CD4-positive, alpha-beta T cell (primary cell): Measurements from ENCODE around the gene SELENBP1. TPM values are rescaled to one million over a fixed set of nuclear protein-coding genes. Genes with fewer than 3 reads are reported as not detected.

Experiments used
- ATAC-seq: fragments of 200-7000 bp; cut with Tn5 transposase; one replicate; pipeline ENCODE4 v1.10.0; 2022; ENCODE audit warnings: mild to moderate bottlenecking; ENCODE audit not compliant: poor library complexity
- CTCF ChIA-PET: fragments of 350-600 bp; sonication (Branson Sonifier 250); formaldehyde crosslinking; loops from one replicate; lab custom pipeline; 2021; ENCODE audit warnings: antibody characterized with exemption, inconsistent platforms; lab: Charles Lee
- POLR2A ChIA-PET: fragments of 350-600 bp; sonication (Branson Sonifier 250); formaldehyde crosslinking; loops from one replicate; lab custom pipeline; 2021; ENCODE audit warnings: antibody characterized with exemption, inconsistent platforms; lab: Charles Lee
- DNase-seq, 14 experiments: peaks; one replicate each; pipeline ENCODE4 v3.0.0-alpha.2; 2013 to 2020; ENCODE audit warnings: mixed read lengths in 2 of 14
- H3K27ac ChIP-seq, 2 donors: one replicate each; pipeline versions ENCODE4 v1.5.1 to v1.7.0; 2013; ENCODE audit warnings: low read length in 2 of 2, low read depth in 1 of 2, mild to moderate bottlenecking in 1 of 2
- H3K27me3 ChIP-seq, 2 experiments: 1 replicate in 1 of 2; 2 replicates in 1 of 2; pipeline versions ENCODE4 v1.6.1 to v1.7.0; 2013; ENCODE audit warnings: low read length in 2 of 2, control low read depth in 1 of 2, mild to moderate bottlenecking in 1 of 2, moderate library complexity in 1 of 2; ENCODE audit not compliant: insufficient read depth in 2 of 2, control insufficient read depth in 1 of 2
- H3K36me3 ChIP-seq: one replicate; pipeline ENCODE4 v1.6.1; 2013; ENCODE audit warnings: low read length, control low read depth; ENCODE audit not compliant: insufficient read depth
- H3K4me1 ChIP-seq: one replicate; pipeline ENCODE4 v1.6.1; 2013; ENCODE audit warnings: low read length, control low read depth; ENCODE audit not compliant: insufficient read depth
- H3K4me3 ChIP-seq: one replicate; pipeline ENCODE4 v1.5.1; 2013; ENCODE audit warnings: mild to moderate bottlenecking, low read length, moderate library complexity
- H3K9me3 ChIP-seq, 2 experiments: 1 replicate in 1 of 2; 2 replicates in 1 of 2; pipeline versions ENCODE4 v1.6.1 to v1.7.0; 2013; ENCODE audit warnings: low read length in 2 of 2, mild to moderate bottlenecking in 2 of 2, control low read depth in 1 of 2, moderate library complexity in 1 of 2; ENCODE audit not compliant: control insufficient read depth in 1 of 2, insufficient read depth in 1 of 2
- H3K27ac Mint-ChIP-seq: one replicate; pipeline ENCODE4 v1.8.0; 2020; ENCODE audit warnings: mixed read lengths
- H3K27me3 Mint-ChIP-seq: one replicate; pipeline ENCODE4 v1.8.0; 2021; ENCODE audit warnings: mixed read lengths
- H3K36me3 Mint-ChIP-seq: one replicate; pipeline ENCODE4 v1.8.0; 2021; ENCODE audit warnings: low read depth, mixed read lengths
- H3K4me1 Mint-ChIP-seq: one replicate; pipeline ENCODE4 v1.8.0; 2021; ENCODE audit warnings: low read depth, mixed read lengths
- H3K4me3 Mint-ChIP-seq: one replicate; pipeline ENCODE4 v1.8.0; 2020; ENCODE audit warnings: mild to moderate bottlenecking, mixed read lengths
- H3K9me3 Mint-ChIP-seq: one replicate; pipeline ENCODE4 v1.8.0; 2020; ENCODE audit warnings: mixed read lengths
- CTCF ChIP-seq: fragments of 200-600 bp; IDR thresholded peaks from one replicate; pipeline ENCODE4 v1.8.0; 2022; ENCODE audit warnings: antibody characterized with exemption, mild to moderate bottlenecking
- intact Hi-C, 2 experiments: fragments of 100-400 bp; cut with DNase I in 1 of 2; cut with micrococcal nuclease in 1 of 2; formaldehyde crosslinking; loops; one replicate each; pipeline versions ENCODE4 v1.15.1 to v1.9.0; 2023 to 2025; cut with DNase I, micrococcal nuclease
- total RNA-seq, 174 experiments: library from RNA in 2 of 174; stranded (reverse) in 2 of 174; gene quantifications; one replicate each; pipeline ENCODE4 v1.2.3 and lab custom pipeline; 2021 to 2026

The SELENBP1 gene
- total RNA-seq, 2 experiments from 2014 or later: not detected

- Histone ChIP-seq H3K4me1 (no peaks in the 10 kb centered on the region), H3K27ac (no peak overlapping the region), H3K36me3 (no peaks in the 10 kb centered on the region), H3K9me3 (peaks cover 0 to 2% of the 10 kb centered on the region in 2 experiments), H3K27me3 (no peaks in the 10 kb centered on the region), H3K4me3 (no peak overlapping the region)
- H3K27me3 Mint-ChIP-seq: no peaks in the 10 kb centered on the region
- peaks cover 3% of the 10 kb centered on the region for H3K9me3 Mint-ChIP-seq
- ChIA-PET CTCF (interaction anchor here (1.5 kb wide), 1 partner anchor 8 kb away, joined by 3 read pairs; no protein-coding TSS in a partner anchor), POLR2A (no interaction called here)
- intact Hi-C loops: no loop called here
- no peaks in the 10 kb centered on the region for H3K36me3 Mint-ChIP-seq
- ATAC-seq: no peak
- H3K4me1 Mint-ChIP-seq: no peaks in the 10 kb centered on the region
- H3K27ac Mint-ChIP-seq: no peak overlapping the region
- no peak for TF ChIP-seq CTCF
- no peak overlapping the region for H3K4me3 Mint-ChIP-seq
- DNase-seq: no peak
Measured at GRCh38 chr1:151367658-151368392, 4.7 kb downstream of the SELENBP1 start.

GRCh38 chr1:151364996-151365395 lies 7.5 kb downstream of the SELENBP1 start:
- H3K4me3 Mint-ChIP-seq: no peak overlapping the region
- no peak for TF ChIP-seq CTCF
- no peaks in the 10 kb centered on the region for H3K27me3 Mint-ChIP-seq
- no peaks in the 10 kb centered on the region for H3K4me1 Mint-ChIP-seq
- CTCF ChIA-PET: no interaction called here
- DNase-seq: no peak
- Histone ChIP-seq H3K9me3 (peaks cover 0 to 12% of the 10 kb centered on the region in 2 experiments), H3K4me1 (no peaks in the 10 kb centered on the region), H3K4me3 (no peak overlapping the region), H3K36me3 (no peaks in the 10 kb centered on the region), H3K27ac (no peak overlapping the region), H3K27me3 (no peaks in the 10 kb centered on the region)
- no peaks in the 10 kb centered on the region for H3K36me3 Mint-ChIP-seq
- H3K9me3 Mint-ChIP-seq: peaks cover 3% of the 10 kb centered on the region
- ATAC-seq: no peak
- POLR2A ChIA-PET: no interaction called here
- H3K27ac Mint-ChIP-seq: no peak overlapping the region
- intact Hi-C loops: no loop called here

- H3K4me3 ChIP-seq: no peak overlapping the region
- Mint-ChIP-seq H3K27me3 (no peaks in the 10 kb centered on the region), H3K4me3 (no peak overlapping the region), H3K27ac (no peak overlapping the region), H3K4me1 (no peaks in the 10 kb centered on the region), H3K9me3 (peaks cover 3% of the 10 kb centered on the region), H3K36me3 (no peaks in the 10 kb centered on the region)
- intact Hi-C loops: no loop called here
- POLR2A ChIA-PET: no interaction called here
- H3K36me3 ChIP-seq: no peaks in the 10 kb centered on the region
- H3K27me3 ChIP-seq: no peaks in the 10 kb centered on the region
- no peak for ATAC-seq
- H3K9me3 ChIP-seq: peaks cover 0 to 12% of the 10 kb centered on the region in 2 experiments
- CTCF ChIA-PET: no interaction called here
- no peak for DNase-seq
- TF ChIP-seq CTCF: no peak
- H3K27ac ChIP-seq: no peak overlapping the region
- no peaks in the 10 kb centered on the region for H3K4me1 ChIP-seq
Measured at GRCh38 chr1:151362308-151363155, 10.0 kb downstream of the SELENBP1 start.
